CD8-positive, alpha-beta memory T cell (primary cell): Measurements from ENCODE around the gene CACNA2D2. TPM values are rescaled to one million over a fixed set of nuclear protein-coding genes. Genes with fewer than 3 reads are reported as not detected.
A peak's percentile ranks its signal among the peaks of the same experiment; 100 is the strongest.

Experiments
- CTCF ChIA-PET: fragments of 350-600 bp; sonication (Branson Sonifier 250); formaldehyde crosslinking; loops from one replicate; lab custom pipeline; 2021; ENCODE audit warnings: antibody characterized with exemption; lab: Charles Lee
- POLR2A ChIA-PET: fragments of 350-600 bp; sonication (Branson Sonifier 250); formaldehyde crosslinking; loops from one replicate; lab custom pipeline; 2021; ENCODE audit warnings: antibody characterized with exemption; lab: Charles Lee
- DNase-seq, 5 donors: peaks; one replicate each; pipeline versions ENCODE4 v3.0.0 to v3.0.0-alpha.2; 2020 to 2022; ENCODE audit warnings: mixed read lengths in 1 of 5
- H3K27ac ChIP-seq: one replicate; pipeline ENCODE4 v1.7.0; 2013; ENCODE audit warnings: low read depth, mild to moderate bottlenecking, low read length, moderate library complexity
- H3K27me3 ChIP-seq: 2 replicates; pipeline ENCODE4 v1.7.0; 2013; ENCODE audit warnings: low read length, mild to moderate bottlenecking; ENCODE audit not compliant: insufficient read depth, poor library complexity, severe bottlenecking
- H3K36me3 ChIP-seq: 2 replicates; pipeline ENCODE4 v1.7.0; 2013; ENCODE audit warnings: mild to moderate bottlenecking, low read length, moderate library complexity; ENCODE audit not compliant: insufficient read depth
- H3K4me1 ChIP-seq: 2 replicates; pipeline ENCODE4 v1.7.0; 2013; ENCODE audit warnings: mild to moderate bottlenecking, low read length, moderate library complexity; ENCODE audit not compliant: insufficient read depth
- H3K4me3 ChIP-seq: 2 replicates; pipeline ENCODE4 v1.7.0; 2013; ENCODE audit warnings: mild to moderate bottlenecking, low read length
- H3K9me3 ChIP-seq: 2 replicates; pipeline ENCODE4 v1.7.0; 2013; ENCODE audit warnings: mild to moderate bottlenecking, low read length
- H3K27ac Mint-ChIP-seq, 8 donors: one replicate each; pipeline ENCODE4 v1.8.0; 2020 to 2021; ENCODE audit warnings: mixed read lengths in 8 of 8, mild to moderate bottlenecking in 6 of 8, inconsistent platforms in 3 of 8, moderate library complexity in 3 of 8
- H3K27me3 Mint-ChIP-seq, 2 donors: one replicate each; pipeline ENCODE4 v1.8.0; 2020 to 2021; ENCODE audit warnings: mixed read lengths in 2 of 2, mild to moderate bottlenecking in 1 of 2, moderate library complexity in 1 of 2
- H3K36me3 Mint-ChIP-seq, 3 donors: one replicate each; pipeline ENCODE4 v1.8.0; 2020 to 2021; ENCODE audit warnings: mixed read lengths in 3 of 3, inconsistent platforms in 1 of 3, mild to moderate bottlenecking in 1 of 3
- H3K4me1 Mint-ChIP-seq, 3 donors: one replicate each; pipeline ENCODE4 v1.8.0; 2020 to 2021; ENCODE audit warnings: mixed read lengths in 3 of 3, inconsistent platforms in 1 of 3, mild to moderate bottlenecking in 1 of 3
- H3K4me3 Mint-ChIP-seq, 7 donors: one replicate each; pipeline ENCODE4 v1.8.0; 2020 to 2021; ENCODE audit warnings: mixed read lengths in 7 of 7, mild to moderate bottlenecking in 6 of 7, moderate library complexity in 4 of 7, inconsistent platforms in 2 of 7
- H3K9me3 Mint-ChIP-seq, 5 donors: one replicate each; pipeline ENCODE4 v1.8.0; 2020 to 2022; ENCODE audit warnings: mixed read lengths in 5 of 5, mild to moderate bottlenecking in 3 of 5, moderate library complexity in 2 of 5, inconsistent platforms in 1 of 5
- polyA plus RNA-seq: library from polyadenylated mRNA; unstranded; fragments of 300-500 nt; fragmentation: Illumina TruSeq; gene quantifications from one replicate; pipeline ENCODE4 v1.2.3, GENCODE V29; 2021
- total RNA-seq, 2 experiments: library from RNA; stranded (reverse); gene quantifications; one replicate each; pipeline ENCODE4 v1.2.3, GENCODE V29; 2021

Gene CACNA2D2
- total and polyA plus RNA-seq, 3 experiments from 2014 or later = 0.73 to 2.6 (median 1.1) TPM

DNA sequence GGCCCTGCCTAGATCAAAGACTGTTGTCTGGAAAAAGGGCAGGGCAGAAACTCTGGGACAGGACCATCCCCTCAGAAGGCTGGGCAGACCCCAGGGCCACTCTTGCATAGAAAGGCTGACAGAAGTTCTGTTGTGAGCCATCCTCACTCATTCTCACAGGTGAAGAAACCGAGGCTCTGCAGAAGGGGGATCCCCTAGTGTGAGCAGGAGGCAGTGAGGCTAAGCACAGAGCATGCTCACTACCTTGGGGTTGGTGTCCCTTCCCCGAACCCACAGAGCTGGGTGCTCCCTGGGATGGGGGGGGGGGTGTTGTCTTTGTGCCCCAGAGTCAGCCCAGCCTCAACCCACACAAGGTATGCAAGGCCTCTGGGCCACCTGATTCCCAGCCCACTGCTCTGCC lies 93.2 kb downstream of the CACNA2D2 start:
- Mint-ChIP-seq H3K36me3 (peaks cover 0 to 2% (median 0%) of the 10 kb centered on the region in 3 donors), H3K27me3 (peaks cover 2 to 9% of the 10 kb centered on the region in 2 donors), H3K9me3 (no peaks in the 10 kb centered on the region), H3K4me3 (no peak overlapping the region), H3K27ac (no peak overlapping the region), H3K4me1 (no peaks in the 10 kb centered on the region)
- Histone ChIP-seq H3K27me3 (no peaks in the 10 kb centered on the region), H3K36me3 (no peaks in the 10 kb centered on the region), H3K4me1 (no peaks in the 10 kb centered on the region), H3K4me3 (no peak overlapping the region), H3K9me3 (no peaks in the 10 kb centered on the region), H3K27ac (no peak overlapping the region)
- DNase-seq = no peak
- ChIA-PET CTCF (no interaction called here), POLR2A (interaction anchor here (0.6 kb wide), 1 partner anchor 507 kb away, joined by 3 read pairs; no protein-coding TSS in a partner anchor)

DNA sequence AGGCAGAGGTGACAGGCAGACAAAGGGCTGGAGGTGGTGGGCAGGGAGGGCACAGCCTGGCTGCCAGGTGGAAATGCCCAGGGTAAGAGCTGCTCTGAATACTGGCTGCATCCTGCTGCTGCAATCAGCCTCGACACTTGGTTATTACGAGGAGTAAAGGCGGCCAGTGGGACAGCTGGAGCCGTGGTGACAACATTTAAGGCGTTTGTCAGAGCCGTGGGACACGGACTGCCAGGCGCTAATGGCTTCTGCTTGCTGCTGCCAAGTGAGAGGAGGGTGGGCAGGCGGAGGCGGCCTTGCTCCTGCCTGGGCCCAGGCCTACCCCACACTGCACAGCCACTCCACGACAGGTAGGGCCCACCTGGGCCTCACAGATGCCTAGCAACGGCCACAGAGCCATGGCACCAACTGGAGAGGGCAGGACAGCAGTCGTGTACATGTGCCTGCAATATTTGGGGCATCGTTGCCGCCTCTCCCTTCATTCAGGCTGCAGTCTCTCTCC lies 94.9 kb downstream of the CACNA2D2 start:
- no peak for DNase-seq
- POLR2A ChIA-PET = no interaction called here
- no peaks in the 10 kb centered on the region for H3K9me3 ChIP-seq
- CTCF ChIA-PET = no interaction called here
- H3K9me3 Mint-ChIP-seq = no peaks in the 10 kb centered on the region
- no peaks in the 10 kb centered on the region for H3K4me1 ChIP-seq
- H3K36me3 Mint-ChIP-seq = peaks cover 0 to 2% (median 0%) of the 10 kb centered on the region in 3 donors
- peaks cover 2 to 9% of the 10 kb centered on the region in 2 donors for H3K27me3 Mint-ChIP-seq
- no peaks in the 10 kb centered on the region for H3K36me3 ChIP-seq
- no peaks in the 10 kb centered on the region for H3K27me3 ChIP-seq
- no peaks in the 10 kb centered on the region for H3K4me1 Mint-ChIP-seq
- no peak overlapping the region for H3K4me3 ChIP-seq
- H3K27ac ChIP-seq = no peak overlapping the region
- H3K4me3 Mint-ChIP-seq = no peak overlapping the region
- no peak overlapping the region for H3K27ac Mint-ChIP-seq

DNA sequence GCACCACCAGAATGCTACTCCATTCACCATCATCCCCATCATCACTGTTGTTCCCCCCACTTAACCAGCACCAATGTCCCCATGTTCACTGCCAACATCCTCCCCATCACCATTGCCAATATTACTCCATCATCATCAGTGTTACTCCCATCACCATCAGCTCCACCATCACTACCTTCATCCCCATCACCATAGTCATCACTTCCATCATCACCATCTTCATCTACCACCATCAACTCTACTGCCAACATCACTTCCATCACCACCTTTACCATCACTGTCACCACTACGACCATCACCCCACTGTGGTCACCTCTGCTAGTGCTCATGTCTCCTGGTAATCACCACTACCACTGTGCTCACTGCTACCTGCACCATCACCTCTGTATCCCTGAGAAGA lies 96.9 kb downstream of the CACNA2D2 start:
- H3K4me3 ChIP-seq = no peak overlapping the region
- no peak overlapping the region for H3K27ac ChIP-seq
- no peaks in the 10 kb centered on the region for H3K36me3 ChIP-seq
- Mint-ChIP-seq H3K4me1 (no peaks in the 10 kb centered on the region), H3K27me3 (peaks cover 2 to 5% of the 10 kb centered on the region in 2 donors), H3K4me3 (no peak overlapping the region), H3K36me3 (peaks cover 0 to 2% (median 0%) of the 10 kb centered on the region in 3 donors), H3K9me3 (no peaks in the 10 kb centered on the region), H3K27ac (peak overlapping the region in 1 of 8 donors; percentile 75)
- POLR2A ChIA-PET = no interaction called here
- no peak for DNase-seq
- H3K27me3 ChIP-seq = no peaks in the 10 kb centered on the region
- no peaks in the 10 kb centered on the region for H3K9me3 ChIP-seq
- H3K4me1 ChIP-seq = no peaks in the 10 kb centered on the region
- CTCF ChIA-PET = no interaction called here

DNA sequence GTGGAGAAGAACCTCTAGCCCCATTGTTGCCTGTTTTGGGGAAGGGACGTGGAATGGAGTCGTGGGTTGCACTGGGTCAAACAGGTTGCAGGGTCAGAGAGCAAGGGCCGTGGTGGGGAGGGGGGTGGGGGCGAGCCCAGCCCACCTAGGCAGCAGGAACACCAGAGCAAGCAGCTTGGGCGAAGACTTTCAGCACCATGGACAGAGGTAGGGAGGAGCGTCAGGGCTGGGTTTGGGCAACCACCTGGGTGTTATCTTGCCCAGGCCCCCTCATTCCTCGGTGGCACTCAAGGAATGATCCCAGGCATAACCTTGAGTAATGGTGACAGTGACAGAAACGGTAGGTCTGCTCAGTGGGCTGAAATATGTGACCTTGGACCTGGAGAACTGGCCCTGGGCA lies 98.2 kb downstream of the CACNA2D2 start:
- Mint-ChIP-seq H3K9me3 (no peaks in the 10 kb centered on the region), H3K4me1 (no peaks in the 10 kb centered on the region), H3K27ac (no peak overlapping the region), H3K36me3 (no peaks in the 10 kb centered on the region), H3K4me3 (no peak overlapping the region), H3K27me3 (peaks cover 2 to 5% of the 10 kb centered on the region in 2 donors)
- POLR2A ChIA-PET = no interaction called here
- no peak overlapping the region for H3K4me3 ChIP-seq
- no peaks in the 10 kb centered on the region for H3K27me3 ChIP-seq
- H3K27ac ChIP-seq = no peak overlapping the region
- H3K4me1 ChIP-seq = no peaks in the 10 kb centered on the region
- no peaks in the 10 kb centered on the region for H3K36me3 ChIP-seq
- no peaks in the 10 kb centered on the region for H3K9me3 ChIP-seq
- DNase-seq = peak in 1 of 5 donors; percentile 6
- CTCF ChIA-PET = interaction anchor here (0.9 kb wide), 1 partner anchor 137 kb away, joined by 3 read pairs; no protein-coding TSS in a partner anchor

DNA sequence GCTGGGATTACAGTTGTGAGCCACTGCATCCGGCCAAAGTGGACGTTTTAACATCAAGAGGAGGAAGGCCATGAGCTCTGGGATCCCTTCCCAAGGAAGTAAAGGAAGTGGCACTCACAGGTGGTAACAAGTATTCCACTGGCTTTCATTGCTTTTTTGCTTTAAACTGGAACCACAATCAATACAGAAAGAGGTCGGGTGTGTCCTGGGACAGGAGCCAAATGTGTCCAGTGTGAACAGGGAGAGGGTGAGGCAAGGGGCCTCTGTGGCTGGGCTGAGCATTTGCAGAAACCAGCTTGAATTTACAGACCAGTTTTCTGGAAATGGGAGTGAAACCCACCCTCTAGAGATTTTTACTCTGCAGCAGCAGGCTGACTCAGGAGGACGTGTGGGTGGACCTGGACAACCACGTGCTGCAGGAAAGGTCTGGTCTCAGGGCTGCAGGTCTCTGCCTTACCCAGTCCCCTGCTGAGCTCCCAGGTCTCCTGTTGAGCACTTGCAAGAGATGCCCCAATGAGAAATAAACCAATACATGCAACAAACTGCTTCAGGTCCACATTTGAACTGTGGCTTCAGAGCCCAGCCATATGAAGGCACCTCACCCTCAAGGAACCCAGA lies 101.3 kb downstream of the CACNA2D2 start:
- Histone ChIP-seq H3K27ac (no peak overlapping the region), H3K4me3 (no peak overlapping the region), H3K9me3 (no peaks in the 10 kb centered on the region), H3K4me1 (no peaks in the 10 kb centered on the region), H3K36me3 (no peaks in the 10 kb centered on the region), H3K27me3 (no peaks in the 10 kb centered on the region)
- H3K27ac Mint-ChIP-seq = peak overlapping the region in 1 of 8 donors; percentile 26
- no peak overlapping the region for H3K4me3 Mint-ChIP-seq
- H3K4me1 Mint-ChIP-seq = peaks cover 0 to 4% (median 4%) of the 10 kb centered on the region in 3 donors
- CTCF ChIA-PET = no interaction called here
- POLR2A ChIA-PET = no interaction called here
- DNase-seq = no peak
- no peaks in the 10 kb centered on the region for H3K9me3 Mint-ChIP-seq
- H3K36me3 Mint-ChIP-seq = no peaks in the 10 kb centered on the region
- H3K27me3 Mint-ChIP-seq = peaks cover 0 to 5% of the 10 kb centered on the region in 2 donors

DNA sequence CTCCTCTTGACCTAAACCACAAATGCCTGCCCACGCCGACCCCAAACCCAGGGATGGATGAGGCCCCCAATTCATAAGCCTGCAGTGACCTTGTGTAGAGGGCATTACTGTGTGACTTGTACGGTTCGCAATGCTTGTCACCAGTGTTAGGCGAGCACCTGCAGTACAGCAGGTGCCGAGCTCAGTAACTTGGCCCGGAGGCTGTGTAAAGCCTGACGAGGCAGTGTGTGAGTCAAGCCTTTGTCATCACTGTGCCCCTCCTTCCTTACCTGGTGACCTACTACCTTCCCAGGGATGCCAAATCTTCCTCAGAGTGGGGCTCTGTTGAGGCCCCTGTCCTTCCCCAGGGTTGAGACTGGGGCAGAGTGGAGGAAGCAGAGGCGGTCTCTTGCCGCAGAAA lies 106.9 kb downstream of the CACNA2D2 start:
- Mint-ChIP-seq H3K27me3 (no peaks in the 10 kb centered on the region), H3K4me1 (peaks cover 0 to 9% (median 4%) of the 10 kb centered on the region in 3 donors), H3K27ac (peak overlapping the region in 3 of 8 donors; percentile 4 to 29 (median 17)), H3K4me3 (no peak overlapping the region), H3K9me3 (no peaks in the 10 kb centered on the region), H3K36me3 (no peaks in the 10 kb centered on the region)
- POLR2A ChIA-PET = no interaction called here
- DNase-seq = no peak
- H3K36me3 ChIP-seq = no peaks in the 10 kb centered on the region
- no peak overlapping the region for H3K27ac ChIP-seq
- no peaks in the 10 kb centered on the region for H3K27me3 ChIP-seq
- H3K4me3 ChIP-seq = no peak overlapping the region
- H3K9me3 ChIP-seq = no peaks in the 10 kb centered on the region
- H3K4me1 ChIP-seq = no peaks in the 10 kb centered on the region
- CTCF ChIA-PET = interaction anchor here (1.4 kb wide), 1 partner anchor 146 kb away, joined by 3 read pairs; no protein-coding TSS in a partner anchor

DNA sequence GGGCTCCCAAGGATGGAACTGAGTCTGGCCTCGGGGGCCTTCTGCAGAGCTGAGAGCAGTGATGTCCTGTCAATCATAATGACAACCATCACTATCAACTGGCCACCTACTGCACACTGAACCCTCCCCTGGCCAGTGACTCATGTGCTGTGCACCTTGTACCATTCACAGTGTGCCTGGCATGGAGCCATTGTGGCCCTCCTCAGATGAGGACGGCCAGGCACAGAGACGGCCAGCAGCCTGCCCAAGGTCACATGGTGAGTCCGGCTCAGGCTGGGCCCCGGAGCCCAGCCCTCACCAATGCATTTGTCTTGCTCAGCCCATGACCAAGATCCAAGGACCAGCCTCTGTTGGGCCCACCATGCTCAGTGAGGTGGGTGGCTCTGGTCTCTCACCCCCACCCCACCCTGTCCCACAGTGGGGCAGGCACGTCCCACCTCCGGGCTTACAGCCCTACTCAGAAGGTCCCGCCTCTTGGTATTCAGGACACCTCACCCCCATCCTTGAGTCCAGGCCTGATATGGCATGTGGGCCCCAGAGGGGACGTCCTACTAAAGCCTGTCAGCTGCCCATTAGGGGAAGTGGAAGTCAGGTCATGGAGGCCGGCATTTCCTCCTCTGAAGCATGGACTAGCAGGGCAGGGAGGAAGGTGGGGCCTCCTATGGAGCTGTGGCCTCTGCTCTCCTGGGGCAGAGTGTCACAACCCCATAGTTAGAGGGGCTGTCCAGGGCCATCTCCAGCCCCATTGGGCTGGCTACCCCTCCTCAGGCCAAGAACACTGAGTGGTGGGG lies 108.2 kb downstream of the CACNA2D2 start:
- no peaks in the 10 kb centered on the region for H3K36me3 ChIP-seq
- Mint-ChIP-seq H3K36me3 (no peaks in the 10 kb centered on the region), H3K27me3 (no peaks in the 10 kb centered on the region), H3K9me3 (no peaks in the 10 kb centered on the region), H3K27ac (no peak overlapping the region), H3K4me1 (peaks cover 0 to 9% (median 4%) of the 10 kb centered on the region in 3 donors), H3K4me3 (no peak overlapping the region)
- no peaks in the 10 kb centered on the region for H3K4me1 ChIP-seq
- no peaks in the 10 kb centered on the region for H3K27me3 ChIP-seq
- H3K9me3 ChIP-seq = no peaks in the 10 kb centered on the region
- H3K4me3 ChIP-seq = no peak overlapping the region
- no peak overlapping the region for H3K27ac ChIP-seq
- CTCF ChIA-PET = interaction anchor here (1.4 kb wide), 1 partner anchor 147 kb away, joined by 3 read pairs; no protein-coding TSS in a partner anchor
- POLR2A ChIA-PET = no interaction called here
- no peak for DNase-seq

DNA sequence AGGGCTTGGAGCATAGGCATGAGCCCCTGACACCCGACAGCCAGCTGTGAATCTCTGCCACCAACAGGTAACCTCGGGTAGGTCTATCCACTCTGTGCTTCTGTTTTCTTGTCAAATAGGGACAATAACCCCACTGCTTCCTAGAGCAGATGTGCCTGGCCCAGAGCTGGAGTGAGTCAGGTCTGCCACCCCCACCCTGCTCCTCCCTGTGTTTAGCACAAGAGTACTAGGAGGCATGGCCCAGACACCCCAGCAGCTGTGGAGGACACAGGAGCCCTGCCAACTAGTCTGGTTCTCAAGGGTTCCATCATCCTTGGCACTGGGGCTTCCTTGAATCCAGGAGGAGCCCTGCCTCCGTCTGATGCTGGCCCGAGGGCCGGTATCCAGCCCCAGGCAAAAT lies 110.4 kb downstream of the CACNA2D2 start:
- Mint-ChIP-seq H3K4me3 (no peak overlapping the region), H3K4me1 (peaks cover 0 to 5% (median 0%) of the 10 kb centered on the region in 3 donors), H3K36me3 (no peaks in the 10 kb centered on the region), H3K9me3 (no peaks in the 10 kb centered on the region), H3K27ac (peak overlapping the region in 2 of 8 donors; percentile 47 to 91), H3K27me3 (no peaks in the 10 kb centered on the region)
- Histone ChIP-seq H3K4me1 (no peaks in the 10 kb centered on the region), H3K27ac (no peak overlapping the region), H3K36me3 (no peaks in the 10 kb centered on the region), H3K27me3 (no peaks in the 10 kb centered on the region), H3K4me3 (no peak overlapping the region), H3K9me3 (no peaks in the 10 kb centered on the region)
- ChIA-PET CTCF (no interaction called here), POLR2A (no interaction called here)
- DNase-seq = no peak
